HepG2 (cell line): ENCODE measurements around the gene FAAP20. TPM values are rescaled to one million over a fixed set of nuclear protein-coding genes. Genes with fewer than 3 reads are reported as not detected.

Experiments
- ATAC-seq: fragments of 200-7000 bp; cut with Tn5 transposase; 3 replicates; pipeline ENCODE4 v1.9.1; 2020; ENCODE audit warnings: mild to moderate bottlenecking, moderate library complexity
- BruUV-seq: library from RNA; stranded (reverse); fragments of 400-500 nt; replicated peaks from 2 replicates; lab custom pipeline; 2021; lab: Mats Ljungman, UMichigan
- CTCF ChIA-PET: fragments of 300-600 bp; formaldehyde crosslinking; extraction: SDS; loops from one replicate; lab custom pipeline; 2021; ENCODE audit warnings: low total read pairs, inconsistent platforms, low intra/inter-chr PET ratio; lab: Yijun Ruan, JAX
- POLR2A ChIA-PET: fragments of 350-600 bp; sonication (Branson Sonifier 250); formaldehyde crosslinking; loops from one replicate; lab custom pipeline; 2020; ENCODE audit warnings: antibody characterized with exemption, inconsistent platforms; lab: Yijun Ruan, JAX
- DNase-seq: peaks from one replicate; pipeline ENCODE4 v3.0.0-alpha.2; 2015; ENCODE audit warnings: low spot score
- FAIRE-seq: peaks from 3 replicates; lab custom pipeline; 2011; peaks lifted over from hg19 to GRCh38; lab: Jason Lieb, UNC
- H2AFZ ChIP-seq: one replicate; pipeline ENCODE4 v1.6.1; 2011; ENCODE audit warnings: low read length, inconsistent platforms
- H3K27ac ChIP-seq: fragments of 300-600 bp; 3 replicates; pipeline ENCODE4 v1.8.0; 2011; ENCODE audit warnings: mixed run types, mild to moderate bottlenecking, mixed read lengths, low read length, inconsistent platforms; ENCODE audit not compliant: insufficient read depth; ENCODE audit errors: extremely low read length
- H3K27me3 ChIP-seq, 2 experiments: fragments of 200-600 bp in 1 of 2; 2 replicates in 1 of 2; 3 replicates in 1 of 2; pipeline versions ENCODE4 v1.6.0 to v1.8.0; 2011; ENCODE audit warnings: low read length in 2 of 2, mild to moderate bottlenecking in 2 of 2, moderate library complexity in 2 of 2, inconsistent platforms in 1 of 2; ENCODE audit not compliant: insufficient read depth in 2 of 2, control insufficient read depth in 1 of 2
- H3K36me3 ChIP-seq, 2 experiments: fragments of 200-600 bp in 1 of 2; replicated peaks in 1 of 2; 2 replicates in 1 of 2; 3 replicates in 1 of 2; pipeline versions ENCODE4 v1.5.1 to v1.8.0; 2011; ENCODE audit warnings: low read length in 2 of 2, inconsistent platforms in 1 of 2; ENCODE audit not compliant: insufficient read depth in 2 of 2, control insufficient read depth in 1 of 2
- H3K4me1 ChIP-seq: 2 replicates; pipeline ENCODE4 v1.5.1; 2012; ENCODE audit warnings: low read length, inconsistent platforms; ENCODE audit not compliant: insufficient read depth
- H3K4me2 ChIP-seq: 2 replicates; pipeline ENCODE4 v1.6.0; 2011; ENCODE audit warnings: low read depth, low read length, inconsistent platforms
- H3K4me3 ChIP-seq, 3 experiments: fragments of 200-600 bp in 1 of 3; sonication (generic), shearing (Covaris generic) in 1 of 3; replicated peaks in 1 of 3; 2 replicates each; pipeline ENCODE4 v1.5.1; 2011 to 2016; ENCODE audit warnings: low read length in 3 of 3, inconsistent platforms in 2 of 3, low read depth in 2 of 3, mild to moderate bottlenecking in 2 of 3, control low read depth in 1 of 3, mixed read lengths in 1 of 3; ENCODE audit not compliant: insufficient read depth in 1 of 3
- H3K79me2 ChIP-seq: one replicate; pipeline ENCODE4 v1.6.1; 2011; ENCODE audit warnings: low read length, inconsistent platforms; ENCODE audit not compliant: insufficient read depth
- H3K9ac ChIP-seq: 2 replicates; pipeline ENCODE4 v1.6.0; 2011; ENCODE audit warnings: mild to moderate bottlenecking, low read depth, low read length, inconsistent platforms; ENCODE audit not compliant: insufficient read depth
- H3K9me3 ChIP-seq: 2 replicates; pipeline ENCODE4 v1.5.1; 2012; ENCODE audit warnings: mild to moderate bottlenecking, low read length
- H4K20me1 ChIP-seq: 2 replicates; pipeline ENCODE4 v1.6.0; 2011; ENCODE audit warnings: inconsistent platforms, mild to moderate bottlenecking, low read length, moderate library complexity; ENCODE audit not compliant: insufficient read depth
- ARNT2 ChIP-seq: sonication (generic); formaldehyde crosslinking; IDR thresholded peaks from 2 replicates; pipeline ENCODE4 v1.8.0; 2022; ENCODE audit warnings: mild to moderate bottlenecking, low read depth, missing genetic modification reagents, moderate library complexity
- CCDC6 ChIP-seq: sonication (generic); formaldehyde crosslinking; IDR thresholded peaks from 2 replicates; pipeline ENCODE4 v1.8.1; 2022; ENCODE audit warnings: mild to moderate bottlenecking, missing genetic modification reagents, moderate library complexity
- HNF4A ChIP-seq: sonication (generic); formaldehyde crosslinking; IDR thresholded peaks from 2 replicates; pipeline ENCODE4 v1.4.0; 2020; ENCODE audit warnings: missing genetic modification reagents
- MTF1 ChIP-seq: sonication (generic); formaldehyde crosslinking; IDR thresholded peaks from 2 replicates; pipeline ENCODE4 v1.5.0; 2020; ENCODE audit warnings: missing genetic modification reagents
- MXI1 ChIP-seq: IDR thresholded peaks from 3 replicates; pipeline ENCODE4 v1.6.1; 2012; ENCODE audit warnings: low read depth, low read length, inconsistent platforms, borderline replicate concordance
- NCOA1 ChIP-seq: sonication (generic); formaldehyde crosslinking; IDR thresholded peaks from 2 replicates; pipeline ENCODE4 v1.9.0; 2021; ENCODE audit warnings: missing genetic modification reagents
- NCOA2 ChIP-seq: sonication (generic); formaldehyde crosslinking; IDR thresholded peaks from 2 replicates; pipeline ENCODE4 v1.8.0; 2022; ENCODE audit warnings: inconsistent platforms
- PITX1 ChIP-seq: sonication (generic); formaldehyde crosslinking; IDR thresholded peaks from 2 replicates; pipeline ENCODE4 v1.5.1; 2020; ENCODE audit warnings: mild to moderate bottlenecking, missing genetic modification reagents
- POGK ChIP-seq: sonication (generic); formaldehyde crosslinking; conservative IDR thresholded peaks from 2 replicates; pipeline ENCODE4 v1.8.0; 2022; ENCODE audit warnings: mild to moderate bottlenecking, moderate library complexity, missing genetic modification reagents
- SIX4 ChIP-seq: sonication (generic); formaldehyde crosslinking; IDR thresholded peaks from 2 replicates; pipeline ENCODE4 v1.4.0; 2020; ENCODE audit warnings: missing genetic modification reagents
- ZFP82 ChIP-seq: sonication (generic); formaldehyde crosslinking; IDR thresholded peaks from 2 replicates; pipeline ENCODE4 v1.5.1; 2020; ENCODE audit warnings: mild to moderate bottlenecking, missing genetic modification reagents, borderline replicate concordance
- ZFY ChIP-seq: sonication (generic); formaldehyde crosslinking; IDR thresholded peaks from 2 replicates; pipeline ENCODE4 v1.4.0; 2020; ENCODE audit warnings: missing genetic modification reagents
- ZNF354B ChIP-seq: sonication (generic); formaldehyde crosslinking; IDR thresholded peaks from 2 replicates; pipeline ENCODE4 v1.8.0; 2022; ENCODE audit warnings: mild to moderate bottlenecking, missing genetic modification reagents
- ZNF441 ChIP-seq: sonication (generic); formaldehyde crosslinking; IDR thresholded peaks from 2 replicates; pipeline ENCODE4 v1.7.0; 2021; ENCODE audit warnings: missing genetic modification reagents, borderline replicate concordance
- ZNF550 ChIP-seq: sonication (generic); formaldehyde crosslinking; IDR thresholded peaks from 2 replicates; pipeline ENCODE4 v1.4.0; 2020; ENCODE audit warnings: mild to moderate bottlenecking, missing genetic modification reagents, borderline replicate concordance
- ZNF558 ChIP-seq: sonication (generic); formaldehyde crosslinking; IDR thresholded peaks from 2 replicates; pipeline ENCODE4 v1.9.0; 2022; ENCODE audit warnings: mild to moderate bottlenecking, missing genetic modification reagents, borderline replicate concordance
- WGBS: methylation state at CpG from one replicate; pipeline ENCODE4 v1.1.6; 2017; ENCODE audit warnings: low lambda C conversion rate; 5-methylcytosine and 5-hydroxymethylcytosine counted together
- in situ Hi-C: cut with HindIII; loops from 2 replicates; pipeline ENCODE4 v1.10.0; 2017; ENCODE audit warnings: low pct_unique_long_range_greater_than_20kb; ENCODE audit not compliant: extremely low pct_ligation_motif_present
- intact Hi-C: fragments of 100-400 bp; cut with micrococcal nuclease; formaldehyde crosslinking; loops from one replicate; pipeline ENCODE4 v1.10.0; 2022; ENCODE audit not compliant: unreplicated experiment
- polyA plus RNA-seq, 8 experiments: library from polyadenylated mRNA; depleted of rRNA in 3 of 8; stranded (reverse) in 7 of 8; unstranded in 1 of 8; fragments of >200 nt; fragmentation: Illumina TruSeq in 4 of 8; extraction: Trizol in 4 of 8; gene quantifications; 2 replicates each; pipeline versions ENCODE4 v1.2.1 to v1.2.3, GENCODE V29; 2011 to 2016; ENCODE audit warnings: low read depth in 4 of 8, missing spikeins in 1 of 8, mixed read lengths in 1 of 8; ENCODE audit not compliant: insufficient read depth in 1 of 8
- total RNA-seq, 5 experiments: library from RNA; depleted of rRNA; stranded (reverse); fragments of >200 nt; fragmentation: Illumina TruSeq; extraction: Trizol; gene quantifications; 2 replicates each; pipeline ENCODE4 v1.2.3, GENCODE V29; 2016; ENCODE audit warnings: low read depth in 1 of 5
- TF ChIP-seq, protein P1 (sequence below): IDR thresholded peaks from 2 replicates; pipeline ENCODE4 v1.6.1; 2012; ENCODE audit warnings: low read length, improper control_type of control experiment

FAAP20 gene
- total and polyA plus RNA-seq, 2 of the 13 experiments (the other 11 are each of a cell fraction or from before 2014, with no cell fraction given), result 9.6 to 10.8 TPM

- TF ChIP-seq, protein P1, sequence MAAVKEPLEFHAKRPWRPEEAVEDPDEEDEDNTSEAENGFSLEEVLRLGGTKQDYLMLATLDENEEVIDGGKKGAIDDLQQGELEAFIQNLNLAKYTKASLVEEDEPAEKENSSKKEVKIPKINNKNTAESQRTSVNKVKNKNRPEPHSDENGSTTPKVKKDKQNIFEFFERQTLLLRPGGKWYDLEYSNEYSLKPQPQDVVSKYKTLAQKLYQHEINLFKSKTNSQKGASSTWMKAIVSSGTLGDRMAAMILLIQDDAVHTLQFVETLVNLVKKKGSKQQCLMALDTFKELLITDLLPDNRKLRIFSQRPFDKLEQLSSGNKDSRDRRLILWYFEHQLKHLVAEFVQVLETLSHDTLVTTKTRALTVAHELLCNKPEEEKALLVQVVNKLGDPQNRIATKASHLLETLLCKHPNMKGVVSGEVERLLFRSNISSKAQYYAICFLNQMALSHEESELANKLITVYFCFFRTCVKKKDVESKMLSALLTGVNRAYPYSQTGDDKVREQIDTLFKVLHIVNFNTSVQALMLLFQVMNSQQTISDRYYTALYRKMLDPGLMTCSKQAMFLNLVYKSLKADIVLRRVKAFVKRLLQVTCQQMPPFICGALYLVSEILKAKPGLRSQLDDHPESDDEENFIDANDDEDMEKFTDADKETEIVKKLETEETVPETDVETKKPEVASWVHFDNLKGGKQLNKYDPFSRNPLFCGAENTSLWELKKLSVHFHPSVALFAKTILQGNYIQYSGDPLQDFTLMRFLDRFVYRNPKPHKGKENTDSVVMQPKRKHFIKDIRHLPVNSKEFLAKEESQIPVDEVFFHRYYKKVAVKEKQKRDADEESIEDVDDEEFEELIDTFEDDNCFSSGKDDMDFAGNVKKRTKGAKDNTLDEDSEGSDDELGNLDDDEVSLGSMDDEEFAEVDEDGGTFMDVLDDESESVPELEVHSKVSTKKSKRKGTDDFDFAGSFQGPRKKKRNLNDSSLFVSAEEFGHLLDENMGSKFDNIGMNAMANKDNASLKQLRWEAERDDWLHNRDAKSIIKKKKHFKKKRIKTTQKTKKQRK, result no peak
- 0 out of 2 replicates have a peak, but pooled peaks have one; percentile 48 for TF ChIP-seq NCOA1 (CRISPR knock-in tag)
- peak; percentile 45; the same call in 1 of the 2 replicates for TF ChIP-seq ZFP82
- TF ChIP-seq ZNF558 (CRISPR knock-in tag), result peak; percentile 24; the same call in 1 of the 2 replicates
- peak; percentile 64 for TF ChIP-seq ARNT2
- 0 out of 2 replicates have a peak, but pooled peaks have one; percentile 12 for TF ChIP-seq MTF1 (CRISPR knock-in tag)
These were observed 514 bp upstream of the FAAP20 start (continued) for GRCh38 chr1:2194898-2195673.

- Histone ChIP-seq H3K4me1 (peaks cover 77% of the 10 kb centered on the region), H3K27ac (peak overlapping the region; percentile 48), H3K4me2 (peak overlapping the region; percentile 89), H3K9ac (peak overlapping the region; percentile 77), H3K9me3 (no peaks in the 10 kb centered on the region), H4K20me1 (no peaks in the 10 kb centered on the region), H3K79me2 (peaks cover 28% of the 10 kb centered on the region), H3K36me3 (no peaks in the 10 kb centered on the region), H3K27me3 (no peaks in the 10 kb centered on the region), H2AFZ (no peak overlapping the region), H3K4me3 (peak overlapping the region; percentile 68 to 85 (median 80))
- WGBS, result 3% methylated on average over 10 of the region's 44 CpGs
- FAIRE-seq (no peak), DNase-seq (no peak), ATAC-seq (no peak)
- no TSS peak for BruUV-seq
- ChIA-PET CTCF (no interaction called here), POLR2A (interaction anchor here (1.0 to 3.1 kb wide), 7 partner anchors 9 to 198 kb away, joined by 3 to 18 read pairs (median 6); partner anchors contain the start of genes MORN1 and RER1)
- intact Hi-C loops (no loop called here), in situ Hi-C loops (loop anchor here (5.0 to 25.0 kb wide), 3 partner anchors 119 to 319 kb away; no protein-coding TSS in a partner anchor)
- 0 out of 2 replicates have a peak, but pooled peaks have one; percentile 33 for TF ChIP-seq POGK (CRISPR knock-in tag)
- peak; percentile 51; the same call in 1 of the 2 replicates for TF ChIP-seq ZFY (CRISPR knock-in tag)
- TF ChIP-seq CCDC6 (CRISPR knock-in tag), result no peak
- peak; percentile 36; the same call in 1 of the 2 replicates for TF ChIP-seq HNF4A (CRISPR knock-in tag)
- TF ChIP-seq SIX4 (CRISPR knock-in tag), result no peak
- 0 out of 2 replicates have a peak, but pooled peaks have one; percentile 72 for TF ChIP-seq ZNF550 (CRISPR knock-in tag)
- no peak for TF ChIP-seq NCOA2 (CRISPR knock-in tag)
- no peak for TF ChIP-seq ZNF441 (CRISPR knock-in tag)
- TF ChIP-seq MXI1, result no peak; the same call in 2 of the 3 replicates
- no peak for TF ChIP-seq PITX1 (CRISPR knock-in tag)
- no peak for TF ChIP-seq ZNF354B (CRISPR knock-in tag)
These were observed 874 bp downstream of the FAAP20 start for GRCh38 chr1:2193514-2194281.
